ENCODE measurements around the gene ACAT2.
"Not testable (repeated sequence)": the region's sequence is repeated elsewhere in the genome, so short reads cannot be mapped to it uniquely, and the experiment has no call there.

The ACAT2 gene

GRCh38 chr6:159730332-159730676 lies 31.5 kb upstream of the ACAT2 start:
- DNase-seq (ENCODE audit: low read depth in 2 of 2) = no peak

DNA sequence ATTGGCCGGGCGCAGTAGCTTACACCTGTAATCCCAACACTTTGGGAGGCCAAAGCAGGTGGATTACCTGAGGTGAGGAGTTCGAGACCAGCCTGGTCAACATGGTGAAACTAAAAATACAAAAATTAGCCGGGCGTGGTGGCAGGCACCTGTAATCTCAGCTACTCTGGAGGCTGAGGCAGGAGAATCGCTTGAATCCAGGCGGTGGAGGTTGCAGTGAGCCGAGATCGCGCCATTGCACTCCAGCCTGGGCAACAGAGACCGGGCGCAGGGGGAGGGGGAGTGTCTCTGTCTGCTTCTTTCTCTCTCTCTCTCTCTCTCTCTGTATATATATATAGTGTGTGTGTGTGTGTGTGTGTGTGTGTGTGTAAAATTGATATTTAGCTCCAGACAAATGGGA lies 29.3 kb upstream of the ACAT2 start:
- DNase-seq (ENCODE audit: low read depth in 2 of 2) = not testable (repeated sequence)

DNA sequence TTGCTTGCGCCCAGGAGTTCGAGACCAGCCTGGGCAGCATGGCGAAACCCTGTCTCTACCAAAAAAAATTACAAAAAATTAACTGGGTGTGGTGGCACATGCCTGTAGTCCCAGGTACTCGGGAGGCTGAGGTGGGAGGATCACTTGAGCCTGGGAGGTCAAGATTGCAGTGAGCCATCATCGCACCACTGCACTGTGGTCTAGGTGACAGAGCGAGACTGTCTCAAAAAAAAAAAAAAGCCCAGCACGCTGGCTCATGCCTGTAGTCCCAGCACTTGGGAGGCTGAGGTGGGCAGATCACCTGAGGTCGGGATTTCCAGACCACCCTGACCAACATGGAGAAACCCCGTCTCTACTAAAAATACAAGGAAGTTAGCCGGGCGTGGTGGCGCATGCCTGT lies 28.4 kb upstream of the ACAT2 start:
- not testable (repeated sequence) for DNase-seq (ENCODE audit: low read depth in 2 of 2)

DNA sequence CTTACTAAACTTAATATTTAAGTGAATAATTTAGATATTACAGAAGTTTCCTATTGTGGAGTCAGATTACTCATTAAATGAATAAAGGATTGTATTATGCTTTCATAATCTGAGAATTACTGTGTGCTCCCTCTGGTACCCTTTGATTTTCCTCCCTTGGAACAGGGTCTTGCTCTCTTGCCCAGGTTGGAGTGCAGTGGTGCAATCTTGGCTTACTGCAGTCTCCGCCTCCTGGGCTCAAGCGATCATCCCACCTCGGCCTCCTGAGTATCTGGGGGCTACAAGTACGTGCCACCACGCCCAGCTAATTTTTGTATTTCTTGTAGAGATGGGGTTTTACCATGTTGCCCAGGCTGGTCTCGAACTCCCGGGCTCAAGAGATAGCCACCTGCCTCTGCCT lies 24.9 kb upstream of the ACAT2 start:
- no peak for DNase-seq (ENCODE audit: low read depth in 2 of 2)

DNA sequence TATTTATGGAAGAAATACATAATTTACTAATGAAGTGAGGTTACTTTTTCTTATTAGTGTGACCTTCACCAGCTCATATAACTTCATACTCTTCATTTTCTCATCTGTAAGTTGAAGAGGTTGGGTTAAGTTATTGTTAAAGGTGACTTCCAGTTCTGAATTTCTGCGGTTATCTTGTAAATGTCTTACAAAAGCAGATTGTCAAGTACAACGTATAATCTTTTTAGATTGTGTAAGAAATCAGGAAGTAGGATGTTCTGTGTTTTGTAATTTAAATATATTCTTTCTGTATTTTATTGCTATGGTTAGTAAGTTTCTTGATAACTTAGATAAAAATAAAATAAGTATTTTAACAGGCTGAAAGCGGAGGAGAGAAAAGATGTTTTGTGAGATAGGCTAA lies 22.5 kb upstream of the ACAT2 start:
- DNase-seq (ENCODE audit: low read depth in 2 of 2) = no peak

- no peak for DNase-seq (ENCODE audit: low read depth in 2 of 2)
Measured at GRCh38 chr6:159742165-159742564, 19.7 kb upstream of the ACAT2 start.

GRCh38 chr6:159745081-159745480 lies 16.8 kb upstream of the ACAT2 start:
- DNase-seq (ENCODE audit: low read depth in 2 of 2) = no peak

DNA sequence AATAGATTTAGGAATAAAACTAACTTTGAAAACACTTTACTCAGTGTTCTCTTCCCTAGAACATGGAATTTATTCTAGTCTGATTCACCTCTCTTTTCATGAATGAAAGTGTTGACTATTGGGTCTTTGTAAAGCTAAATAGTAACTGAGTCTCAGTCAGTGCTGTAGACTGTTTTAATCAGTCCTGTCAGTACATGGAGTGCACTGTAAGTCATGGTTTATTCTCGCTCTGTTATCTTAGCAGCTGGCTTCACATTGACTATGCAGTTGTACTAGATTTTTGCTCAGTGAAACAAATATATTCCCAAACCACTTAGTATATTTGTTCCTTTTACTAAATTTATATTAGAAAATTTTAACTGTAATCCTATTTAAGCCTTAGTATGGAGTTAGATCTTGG lies 15.1 kb upstream of the ACAT2 start:
- no peak for DNase-seq (ENCODE audit: low read depth in 2 of 2)

DNA sequence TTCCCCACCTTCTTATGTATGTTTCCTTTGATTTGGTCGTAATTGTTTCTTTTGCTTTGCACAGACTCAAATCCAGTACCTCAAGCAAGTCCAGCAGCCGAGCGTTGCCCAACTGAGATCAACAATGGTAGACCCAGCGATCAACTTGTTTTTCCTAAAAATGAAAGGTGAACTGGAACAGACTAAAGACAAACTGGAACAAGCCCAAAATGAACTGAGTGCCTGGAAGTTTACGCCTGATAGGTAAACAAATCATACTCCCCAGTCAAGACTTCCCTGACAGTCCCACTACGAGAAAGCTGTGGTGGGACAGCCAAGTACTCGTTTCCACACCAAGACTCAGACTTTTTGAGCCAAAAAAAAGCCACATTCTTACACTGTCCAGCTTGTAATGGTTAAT lies 13.7 kb upstream of the ACAT2 start:
- not testable (repeated sequence) for DNase-seq (ENCODE audit: low read depth in 2 of 2)

GRCh38 chr6:159751448-159751847 lies 10.4 kb upstream of the ACAT2 start:
- DNase-seq (ENCODE audit: low read depth in 2 of 2) = no peak

GRCh38 chr6:159753081-159753872 lies 8.6 kb upstream of the ACAT2 start:
- no peak for DNase-seq (ENCODE audit: low read depth in 2 of 2)

DNA sequence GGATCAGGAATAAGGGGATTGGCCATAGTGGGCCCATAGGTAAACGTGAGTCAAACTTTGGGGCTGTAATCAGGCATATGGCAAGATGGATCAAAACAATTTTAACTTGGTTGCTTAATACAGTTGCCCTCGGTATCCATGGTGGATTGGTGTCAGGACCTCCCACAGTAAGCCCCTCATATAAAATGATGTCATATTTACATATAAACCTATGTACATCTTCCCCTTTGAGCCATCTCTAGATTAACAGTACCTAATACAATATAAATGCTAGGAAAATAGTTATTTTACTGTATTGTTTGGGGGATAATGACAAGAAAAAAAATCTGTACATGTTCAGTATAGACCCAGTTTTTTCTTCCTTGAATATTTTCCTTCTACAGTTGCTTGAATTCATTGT lies 7.4 kb upstream of the ACAT2 start:
- no peak for DNase-seq (ENCODE audit: low read depth in 2 of 2)

- DNase-seq (ENCODE audit: low read depth in 2 of 2) = no peak
Measured at GRCh38 chr6:159754959-159755914, 6.6 kb upstream of the ACAT2 start.

GRCh38 chr6:159756508-159756907 lies 5.3 kb upstream of the ACAT2 start:
- no peak for DNase-seq (ENCODE audit: low read depth in 2 of 2)

GRCh38 chr6:159758031-159759001 lies 3.5 kb upstream of the ACAT2 start:
- DNase-seq (ENCODE audit: low read depth in 2 of 2) = no peak

DNA sequence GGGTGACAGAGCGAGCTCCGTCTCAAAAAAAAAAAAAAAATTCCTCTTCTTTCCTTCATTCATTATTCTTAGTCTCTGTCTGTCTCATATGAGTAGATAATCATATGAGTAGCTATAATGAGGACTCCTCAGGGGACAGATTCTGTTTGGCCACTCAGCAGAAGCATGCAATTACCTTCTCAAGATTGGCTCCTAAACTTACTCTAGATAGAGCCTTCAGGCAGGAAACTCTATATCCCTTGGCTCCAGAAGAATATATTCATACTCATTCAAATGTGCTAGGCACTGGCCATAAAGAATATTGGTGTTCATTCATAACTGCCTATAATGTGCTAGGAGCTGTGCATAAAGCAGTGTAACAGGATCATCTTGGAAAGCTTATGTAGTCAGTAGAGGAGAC lies 2.2 kb upstream of the ACAT2 start:
- no peak for DNase-seq (ENCODE audit: low read depth in 2 of 2)

- DNase-seq (ENCODE audit: low read depth in 2 of 2) = no peak
Measured at GRCh38 chr6:159760602-159761057, 1.2 kb upstream of the ACAT2 start.

DNA sequence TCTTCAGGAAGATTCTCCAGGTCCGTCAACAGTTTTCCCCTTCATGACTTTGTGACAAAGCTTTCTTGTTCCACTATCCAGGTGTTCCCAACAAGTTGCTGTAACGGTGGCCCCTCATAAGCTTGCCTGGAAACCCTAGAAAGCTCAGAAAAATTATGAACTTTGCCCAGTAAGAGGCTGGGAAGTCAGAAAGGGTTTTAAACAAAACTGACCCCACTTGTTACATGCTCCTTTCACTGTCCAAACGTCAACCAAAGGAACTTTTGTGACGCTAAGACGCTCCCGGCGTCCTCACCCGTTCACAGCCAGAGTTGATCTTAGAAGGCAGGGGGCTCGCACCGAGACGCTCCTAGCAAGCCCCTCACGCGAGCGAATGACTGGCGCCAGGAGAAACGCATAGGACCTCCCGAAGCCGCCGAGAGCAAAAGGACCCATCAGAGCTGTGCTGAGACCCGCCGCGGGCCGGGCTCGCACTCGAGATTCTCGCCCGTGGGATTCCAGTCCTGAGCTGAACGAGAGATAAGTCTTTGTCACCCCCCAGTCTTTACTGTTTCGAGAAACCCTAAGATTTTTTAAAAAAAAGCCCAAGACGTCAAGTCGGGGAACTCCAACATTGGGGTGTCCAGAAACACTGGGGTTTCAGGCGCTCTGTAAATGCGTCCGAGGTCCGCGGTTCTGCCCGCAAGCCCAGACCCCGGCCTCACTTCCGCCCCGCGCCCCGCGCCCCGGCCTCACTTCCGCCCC lies 544 bp upstream of the ACAT2 start:
- peak in 1 of 2 donors; percentile 12 for DNase-seq (ENCODE audit: low read depth in 2 of 2)

GRCh38 chr6:159762681-159763293 lies 942 bp downstream of the ACAT2 start:
- no peak for DNase-seq (ENCODE audit: low read depth in 2 of 2)

- no peak for DNase-seq (ENCODE audit: low read depth in 2 of 2)
Measured at GRCh38 chr6:159766906-159767305, 5.1 kb downstream of the ACAT2 start.

DNA sequence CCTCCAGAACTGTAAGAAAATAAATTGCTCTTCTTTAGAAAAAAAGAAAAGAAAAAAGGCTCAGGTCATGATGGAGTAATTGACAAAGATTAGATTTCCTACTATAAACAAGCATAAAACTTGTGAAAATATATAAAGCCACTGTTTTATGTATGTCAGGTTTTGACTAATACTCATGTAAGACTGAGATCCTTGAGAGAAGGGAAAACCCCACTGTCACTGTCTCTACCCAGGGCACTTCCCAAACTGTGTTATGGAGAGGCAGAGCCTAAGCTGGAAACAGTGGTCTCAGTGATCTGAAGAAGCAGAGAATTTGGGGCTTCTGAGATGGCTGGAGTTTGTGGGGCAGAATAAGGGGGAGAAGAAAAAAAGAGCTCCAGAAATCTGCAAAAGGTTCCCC lies 7.6 kb downstream of the ACAT2 start:
- DNase-seq (ENCODE audit: low read depth in 2 of 2) = no peak

All from stimulated activated CD4-positive, alpha-beta T cell treated with anti-CD3 and anti-CD28 coated beads, Interleukin-15, amount 100 ng/mL, for 48 hours (primary cell).